GM12878 (cell line): ENCODE measurements around the gene HPSE2. TPM values are rescaled to one million over a fixed set of nuclear protein-coding genes. Genes with fewer than 3 reads are reported as not detected.

Experiments
- ATAC-seq: fragments of 200-7000 bp; cut with Tn5 transposase; 3 replicates; pipeline ENCODE4 v1.9.1; 2020; ENCODE audit warnings: mild to moderate bottlenecking, moderate library complexity
- BruUV-seq: library from RNA; stranded (reverse); fragments of 400-500 nt; replicated peaks from 2 replicates; lab custom pipeline; 2021; lab: Mats Ljungman, UMichigan
- CTCF ChIA-PET: fragments of 300-600 bp; sonication (Branson Sonifier 250); formaldehyde crosslinking; extraction: SDS; loops from one replicate; lab custom pipeline; 2021; ENCODE audit warnings: inconsistent platforms; lab: Yijun Ruan, JAX
- POLR2A ChIA-PET: fragments of 350-600 bp; formaldehyde crosslinking; extraction: SDS; loops from one replicate; lab custom pipeline; 2021; ENCODE audit warnings: inconsistent platforms; lab: Charles Lee
- RAD21 ChIA-PET: fragments of 300-600 bp; sonication (Branson Sonifier 250); formaldehyde crosslinking; loops from one replicate; lab custom pipeline; 2023; ENCODE audit warnings: antibody characterized with exemption; ENCODE audit not compliant: unreplicated experiment; lab: Charles Lee
- SMC1A ChIA-PET: fragments of 300-600 bp; sonication (Branson Sonifier 250); formaldehyde crosslinking; loops from one replicate; lab custom pipeline; 2023; ENCODE audit not compliant: unreplicated experiment, uncharacterized antibody; lab: Charles Lee
- DNase-seq: peaks from one replicate; pipeline ENCODE4 v3.0.0-alpha.2; 2011; ENCODE audit warnings: low read depth, low spot score
- FAIRE-seq: peaks from 3 replicates; lab custom pipeline; 2011; peaks lifted over from hg19 to GRCh38; lab: Jason Lieb, UNC
- H2AFZ ChIP-seq: 2 replicates; pipeline ENCODE4 v1.6.0; 2011; ENCODE audit warnings: low read depth, low read length, control low read depth; ENCODE audit not compliant: control insufficient read depth
- H3K27ac ChIP-seq: 2 replicates; pipeline ENCODE4 v1.5.1; 2011; ENCODE audit warnings: control low read depth; ENCODE audit not compliant: control insufficient read depth, insufficient read depth
- H3K27me3 ChIP-seq, 2 experiments: replicated peaks in 1 of 2; 2 replicates each; pipeline versions ENCODE4 v1.6.0 to v1.6.1; 2011; ENCODE audit warnings: low read length in 1 of 2; ENCODE audit not compliant: control insufficient read depth in 2 of 2, insufficient read depth in 2 of 2
- H3K36me3 ChIP-seq, 2 experiments: 2 replicates each; pipeline ENCODE4 v1.5.1; 2011; ENCODE audit warnings: low read length in 1 of 2; ENCODE audit not compliant: control insufficient read depth in 2 of 2, insufficient read depth in 2 of 2
- H3K4me1 ChIP-seq: 2 replicates; pipeline ENCODE4 v1.6.1; 2011; ENCODE audit warnings: mild to moderate bottlenecking, low read length, moderate library complexity, mixed read lengths; ENCODE audit not compliant: control insufficient read depth, insufficient read depth
- H3K4me2 ChIP-seq: 2 replicates; pipeline ENCODE4 v1.6.0; 2011; ENCODE audit warnings: control low read depth; ENCODE audit not compliant: control insufficient read depth, insufficient read depth
- H3K4me3 ChIP-seq: fragments of 200-600 bp; sonication (generic); 2 replicates; pipeline ENCODE4 v1.5.1; 2016
- H3K79me2 ChIP-seq: 2 replicates; pipeline ENCODE4 v1.6.0; 2011; ENCODE audit warnings: low read length; ENCODE audit not compliant: control insufficient read depth, insufficient read depth
- H3K9ac ChIP-seq: 2 replicates; pipeline ENCODE4 v1.8.0; 2011; ENCODE audit warnings: low read length, control low read depth, mixed read lengths; ENCODE audit not compliant: control insufficient read depth, insufficient read depth
- H3K9me3 ChIP-seq: replicated peaks from 3 replicates; pipeline ENCODE4 v1.5.1; 2011; ENCODE audit warnings: mild to moderate bottlenecking, low read length; ENCODE audit not compliant: control insufficient read depth, insufficient read depth
- H4K20me1 ChIP-seq: 2 replicates; pipeline ENCODE4 v1.6.0; 2011; ENCODE audit not compliant: control insufficient read depth, insufficient read depth
- CEBPB ChIP-seq, 2 experiments: fragments of 150-350 bp in 1 of 2; IDR thresholded peaks; 2 replicates each; pipeline ENCODE4 v1.6.1; 2012 to 2014; ENCODE audit warnings: low read depth in 2 of 2, low read length in 2 of 2, borderline replicate concordance in 1 of 2, inconsistent platforms in 1 of 2
- CREB1 ChIP-seq: IDR thresholded peaks from 2 replicates; pipeline ENCODE4 v1.6.1; 2012; ENCODE audit warnings: low read depth, mild to moderate bottlenecking, inconsistent platforms
- HDAC6 ChIP-seq: fragments of 200-600 bp; sonication (generic); IDR thresholded peaks from one replicate; pipeline ENCODE4 v1.8.0; 2017; ENCODE audit warnings: antibody characterized with exemption; ENCODE audit not compliant: unreplicated experiment
- KDM1A ChIP-seq: fragments of 200-600 bp; sonication (generic); IDR thresholded peaks from 2 replicates; pipeline ENCODE4 v1.6.1; 2016; ENCODE audit warnings: borderline replicate concordance
- PAX8 ChIP-seq: fragments of 450-650 bp; IDR thresholded peaks from 2 replicates; pipeline ENCODE4 v1.6.1; 2017; ENCODE audit warnings: mild to moderate bottlenecking, moderate library complexity
- POU2F2 ChIP-seq: IDR thresholded peaks from 3 replicates; pipeline ENCODE4 v1.6.1; 2011; ENCODE audit warnings: low read depth, mild to moderate bottlenecking, low read length, borderline replicate concordance
- RAD21 ChIP-seq: IDR thresholded peaks from 2 replicates; pipeline ENCODE4 v1.6.1; 2011; ENCODE audit warnings: mild to moderate bottlenecking, low read depth, low read length, moderate library complexity; ENCODE audit not compliant: insufficient read depth
- RCOR1 ChIP-seq: conservative IDR thresholded peaks from 2 replicates; pipeline ENCODE4 v1.6.1; 2012; ENCODE audit warnings: low read depth, low read length, improper control_type of control experiment
- STAT1 ChIP-seq: fragments of 450-650 bp; conservative IDR thresholded peaks from 2 replicates; pipeline ENCODE4 v1.6.1; 2014; ENCODE audit warnings: antibody characterized with exemption, mild to moderate bottlenecking
- ZBED1 ChIP-seq: IDR thresholded peaks from 2 replicates; pipeline ENCODE4 v1.6.1; 2016; ENCODE audit warnings: borderline replicate concordance
- WGBS: methylation state at CpG from one replicate; pipeline ENCODE4 v1.1.6; 2016; ENCODE audit warnings: low lambda C conversion rate; ENCODE audit not compliant: insufficient replicate concordance, insufficient coverage; ENCODE audit errors: missing lambda C conversion rate; 5-methylcytosine and 5-hydroxymethylcytosine counted together
- in situ Hi-C: fragments of 300-500 bp; cut with MboI; formaldehyde crosslinking; loops from 9 replicates; pipeline ENCODE4 v1.14.3; 2018; ENCODE audit warnings: mixed read lengths
- intact Hi-C: fragments of 100-400 bp; cut with micrococcal nuclease; formaldehyde crosslinking; loops from one replicate; pipeline ENCODE4 v1.14.2; 2022; ENCODE audit not compliant: unreplicated experiment
- polyA plus RNA-seq, 11 experiments: library from polyadenylated mRNA; depleted of rRNA in 4 of 11; unstranded in 6 of 11; stranded (reverse) in 5 of 11; fragments of >200 nt; fragmentation: Nextera tagmentation in 4 of 11; fragmentation: Illumina TruSeq in 1 of 11; extraction: Ambion mirVana in 4 of 11; extraction: Trizol in 1 of 11; gene quantifications; 1 replicate in 1 of 11; 2 replicates in 10 of 11; pipeline versions ENCODE4 v1.2.1 to v1.2.3, GENCODE V29; 2011 to 2016; ENCODE audit warnings: inconsistent platforms in 2 of 11, missing spikeins in 2 of 11, low read depth in 1 of 11
- total RNA-seq, 4 experiments: library from RNA; depleted of rRNA in 3 of 4; stranded (reverse); fragments of >200 nt in 3 of 4; fragmentation: Illumina TruSeq in 1 of 4; extraction: Trizol in 1 of 4; gene quantifications; 2 replicates each; pipeline versions ENCODE4 v1.2.1 to v1.2.3, GENCODE V29; 2013 to 2021

Gene HPSE2
- total and polyA plus RNA-seq, 10 of the 15 experiments (the other 5 are each of a cell fraction or from before 2014, with no cell fraction given) = 0.06 TPM; not detected in 9

- TF ChIP-seq POU2F2 = no peak
- no peak for TF ChIP-seq RCOR1
- no peak for TF ChIP-seq KDM1A
- TF ChIP-seq RAD21 = no peak
- no peak for TF ChIP-seq HDAC6
- TF ChIP-seq STAT1 = no peak
- TF ChIP-seq ZBED1 = no peak
- TF ChIP-seq CEBPB (IDR thresholded peaks at IDR 0.05; ENCODE audit: borderline replicate concordance in 1 of 2, low read depth in 2 of 2, low read length in 2 of 2) = no peak
Observed at GRCh38 chr10:99045671-99046070, 190.0 kb downstream of the HPSE2 start (continued).

- WGBS = 47% methylated on average over 10 of the region's 10 CpGs
- ChIA-PET POLR2A (no interaction called here), RAD21 (interaction anchor here (0.5 kb wide), 1 partner anchor 181 kb away, joined by 3 read pairs; no protein-coding TSS in a partner anchor), SMC1A (no interaction called here), CTCF (interaction anchor here (0.8 kb wide), 1 partner anchor 13 kb away, joined by 5 read pairs; no protein-coding TSS in a partner anchor)
- no peak overlapping the region for H3K4me3 ChIP-seq
- in situ Hi-C loops (loop anchor here (10.0 kb wide), 1 partner anchor 577 kb away; no protein-coding TSS in a partner anchor), intact Hi-C loops (loop anchor here (1.0 to 5.0 kb wide), 2 partner anchors 295 to 575 kb away; no protein-coding TSS in a partner anchor)
- DNase-seq (no peak), FAIRE-seq (no peak), ATAC-seq (no peak)
- TF ChIP-seq PAX8 (no peak), CREB1 (no peak)
- H4K20me1 ChIP-seq = no peaks in the 10 kb centered on the region
- H3K27me3 ChIP-seq = no peaks in the 10 kb centered on the region
- H2AFZ ChIP-seq = no peak overlapping the region
- no peak overlapping the region for H3K4me2 ChIP-seq
- no peaks in the 10 kb centered on the region for H3K79me2 ChIP-seq
- no peaks in the 10 kb centered on the region for H3K4me1 ChIP-seq
- BruUV-seq = no TSS peak
- H3K36me3 ChIP-seq = no peaks in the 10 kb centered on the region
- H3K9me3 ChIP-seq = no peaks in the 10 kb centered on the region; the same call in 2 of the 3 replicates
- H3K9ac ChIP-seq = no peak overlapping the region
- no peak overlapping the region for H3K27ac ChIP-seq
Observed at GRCh38 chr10:99042051-99042771, 193.4 kb downstream of the HPSE2 start.
